OCI-LY3 (cell line): ENCODE results near the gene CNNM1.

ENCODE experiments used
- H2AFZ ChIP-seq: fragments of 200-600, 300-600 bp; shearing (Covaris generic); 2 replicates; pipeline ENCODE4 v1.6.0; 2014; ENCODE audit warnings: antibody characterized with exemption, low read depth, low read length
- H3K27ac ChIP-seq: fragments of 200-600, 300-600 bp; sonication (generic); 2 replicates; pipeline ENCODE4 v1.5.1; 2014; ENCODE audit warnings: mild to moderate bottlenecking, low read length, moderate library complexity, mixed read lengths
- H3K27me3 ChIP-seq: fragments of 200-600, 300-600 bp; sonication (generic); 2 replicates; pipeline ENCODE4 v1.6.1; 2014; ENCODE audit warnings: low read depth, low read length, mixed read lengths
- H3K36me3 ChIP-seq: fragments of 200-600, 300-600 bp; sonication (generic); replicated peaks from 2 replicates; pipeline ENCODE3; 2014; ENCODE audit warnings: low read depth, low read length, mixed read lengths
- H3K4me1 ChIP-seq: fragments of 300-600, 200-600 bp; sonication (generic); 2 replicates; pipeline ENCODE4 v1.6.1; 2014; ENCODE audit warnings: low read length, mixed read lengths
- H3K4me2 ChIP-seq: fragments of 200-600, 300-600 bp; sonication (generic); 2 replicates; pipeline ENCODE4 v1.6.1; 2014; ENCODE audit warnings: low read length, mixed read lengths
- H3K4me3 ChIP-seq: fragments of 300-600, 200-600 bp; sonication (generic); 2 replicates; pipeline ENCODE4 v1.5.1; 2014; ENCODE audit warnings: antibody characterized with exemption, mild to moderate bottlenecking, low read length, moderate library complexity
- H3K79me2 ChIP-seq: fragments of 300-600, 200-600 bp; shearing (Covaris generic); 2 replicates; pipeline ENCODE4 v1.6.1; 2014; ENCODE audit warnings: mild to moderate bottlenecking, low read length, mixed read lengths
- H3K9ac ChIP-seq: fragments of 300-600, 200-600 bp; shearing (Covaris generic); 2 replicates; pipeline ENCODE4 v1.6.0; 2014; ENCODE audit warnings: mild to moderate bottlenecking, low read length, moderate library complexity
- H3K9me3 ChIP-seq: fragments of 200-600, 300-600 bp; shearing (Covaris generic); 2 replicates; pipeline ENCODE4 v1.6.1; 2014; ENCODE audit warnings: low read length, mixed read lengths; ENCODE audit not compliant: insufficient read depth
- H4K20me1 ChIP-seq: fragments of 200-600, 300-600 bp; sonication (generic); 2 replicates; pipeline ENCODE4 v1.6.1; 2016; ENCODE audit warnings: low read length, mixed read lengths; ENCODE audit not compliant: insufficient read depth
- EZH2phosphoT487 ChIP-seq: fragments of 200-600 bp; shearing (Covaris generic); IDR thresholded peaks from 2 replicates; pipeline ENCODE4 v1.6.1; 2018; ENCODE audit warnings: antibody characterized with exemption, mixed run types, low read depth
- TF ChIP-seq, protein P1 (sequence below): fragments of 200-600, 300-600 bp; sonication (generic); IDR thresholded peaks from 2 replicates; pipeline ENCODE4 v1.5.1; 2014; ENCODE audit warnings: antibody characterized with exemption, low read length, low read depth

CNNM1 gene

DNA sequence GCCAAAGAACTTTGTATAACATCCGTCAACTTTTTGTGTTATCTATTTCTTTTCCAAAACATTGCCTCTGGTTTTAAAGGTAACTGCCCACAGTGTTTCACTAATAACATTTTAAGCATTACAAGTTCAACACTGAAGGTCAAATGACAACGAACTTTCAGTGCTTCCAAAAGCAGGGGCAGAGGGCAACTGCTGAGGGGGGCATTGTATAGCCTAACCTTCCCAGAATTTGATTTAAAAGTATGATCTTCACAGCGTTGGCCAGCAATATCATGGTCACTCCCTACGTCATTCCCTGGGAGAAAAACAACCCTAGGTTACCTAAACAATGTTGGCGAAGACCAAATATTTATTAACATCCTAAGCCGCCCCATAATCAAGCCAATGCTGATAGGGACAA is 103.7 kb downstream of the CNNM1 start:
- Histone ChIP-seq H3K36me3 (no peaks in the 10 kb centered on the region), H3K27ac (no peak overlapping the region), H3K27me3 (no peaks in the 10 kb centered on the region), H3K79me2 (peaks cover 16% of the 10 kb centered on the region), H3K9me3 (no peaks in the 10 kb centered on the region), H3K4me1 (peaks cover 12% of the 10 kb centered on the region), H3K4me2 (no peak overlapping the region), H4K20me1 (no peaks in the 10 kb centered on the region), H2AFZ (no peak overlapping the region), H3K9ac (no peak overlapping the region), H3K4me3 (no peak overlapping the region)
- TF ChIP-seq, protein P1, sequence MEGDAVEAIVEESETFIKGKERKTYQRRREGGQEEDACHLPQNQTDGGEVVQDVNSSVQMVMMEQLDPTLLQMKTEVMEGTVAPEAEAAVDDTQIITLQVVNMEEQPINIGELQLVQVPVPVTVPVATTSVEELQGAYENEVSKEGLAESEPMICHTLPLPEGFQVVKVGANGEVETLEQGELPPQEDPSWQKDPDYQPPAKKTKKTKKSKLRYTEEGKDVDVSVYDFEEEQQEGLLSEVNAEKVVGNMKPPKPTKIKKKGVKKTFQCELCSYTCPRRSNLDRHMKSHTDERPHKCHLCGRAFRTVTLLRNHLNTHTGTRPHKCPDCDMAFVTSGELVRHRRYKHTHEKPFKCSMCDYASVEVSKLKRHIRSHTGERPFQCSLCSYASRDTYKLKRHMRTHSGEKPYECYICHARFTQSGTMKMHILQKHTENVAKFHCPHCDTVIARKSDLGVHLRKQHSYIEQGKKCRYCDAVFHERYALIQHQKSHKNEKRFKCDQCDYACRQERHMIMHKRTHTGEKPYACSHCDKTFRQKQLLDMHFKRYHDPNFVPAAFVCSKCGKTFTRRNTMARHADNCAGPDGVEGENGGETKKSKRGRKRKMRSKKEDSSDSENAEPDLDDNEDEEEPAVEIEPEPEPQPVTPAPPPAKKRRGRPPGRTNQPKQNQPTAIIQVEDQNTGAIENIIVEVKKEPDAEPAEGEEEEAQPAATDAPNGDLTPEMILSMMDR = no peak
- TF ChIP-seq EZH2phosphoT487 = no peak

DNA sequence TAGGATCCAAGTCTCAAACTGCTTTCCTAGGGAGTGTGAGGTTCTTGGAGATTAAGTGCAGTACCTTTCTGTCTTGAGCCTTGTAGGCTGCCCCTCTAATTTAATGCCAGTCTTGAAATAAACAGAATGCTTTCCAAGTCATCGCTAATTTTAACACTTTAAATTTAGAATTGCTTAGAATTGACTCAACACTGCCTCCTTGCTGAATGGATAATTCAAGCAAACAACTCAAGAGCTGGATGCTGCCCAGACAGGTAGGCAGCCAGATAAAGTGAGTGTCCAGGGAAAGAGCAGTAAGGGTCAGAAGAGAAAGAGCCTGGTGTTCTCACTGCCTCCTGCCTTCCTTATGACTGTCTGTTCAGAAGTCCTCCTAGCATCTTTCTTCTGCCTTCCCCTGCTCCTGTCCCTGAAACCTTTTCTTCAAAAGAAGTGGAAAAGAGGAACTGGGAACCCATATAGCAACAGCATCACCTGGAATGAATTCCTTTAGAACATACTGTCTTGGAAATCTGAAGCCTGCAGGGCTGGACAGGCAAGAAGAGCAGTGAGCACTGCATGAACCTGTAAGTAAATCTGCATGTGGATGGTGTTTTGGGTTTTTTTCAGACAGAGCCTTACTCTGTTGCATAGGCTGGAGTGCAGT is 104.3 kb downstream of the CNNM1 start:
- H3K9ac ChIP-seq = no peak overlapping the region
- TF ChIP-seq EZH2phosphoT487 = no peak
- TF ChIP-seq, protein P1 = peak; percentile 21; the same call in 1 of the 2 replicates

DNA sequence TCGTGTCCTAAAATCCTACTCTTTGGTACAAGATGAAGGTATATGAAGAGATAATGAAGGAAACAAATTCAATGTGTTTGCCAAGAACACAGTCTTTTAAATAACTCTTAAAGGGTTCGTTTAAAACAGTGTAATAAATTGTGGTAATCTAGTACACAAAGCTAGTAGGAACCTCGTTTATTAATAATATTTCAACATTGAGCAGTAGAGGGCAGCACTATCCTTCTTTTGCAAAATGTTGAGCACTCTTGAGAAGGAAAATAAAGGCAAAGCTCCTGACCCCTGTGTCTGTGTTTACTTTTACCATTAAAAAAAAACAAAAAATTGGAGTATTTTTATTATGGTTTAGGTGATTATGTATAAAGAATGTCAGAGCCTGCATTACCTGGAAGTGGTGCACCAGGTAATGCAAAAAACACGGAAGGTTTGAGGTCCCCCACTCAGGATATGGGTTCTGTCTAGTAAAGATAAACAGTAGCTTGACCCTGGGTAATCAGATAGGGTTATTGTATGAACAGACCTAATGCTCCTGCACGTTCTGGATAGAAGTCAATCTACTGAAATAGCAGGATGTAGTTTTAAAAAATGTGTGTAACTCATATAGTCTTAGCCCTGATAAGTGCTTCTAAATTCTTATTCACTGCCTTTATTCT is 107.0 kb downstream of the CNNM1 start:
- Histone ChIP-seq H3K4me2 (no peak overlapping the region), H3K9me3 (no peaks in the 10 kb centered on the region), H3K4me1 (peaks cover 6% of the 10 kb centered on the region), H3K36me3 (no peaks in the 10 kb centered on the region), H2AFZ (no peak overlapping the region), H3K9ac (no peak overlapping the region), H3K27ac (no peak overlapping the region), H3K4me3 (no peak overlapping the region), H4K20me1 (no peaks in the 10 kb centered on the region), H3K27me3 (no peaks in the 10 kb centered on the region), H3K79me2 (peaks cover 5% of the 10 kb centered on the region; the same call in 1 of the 2 replicates)
- TF ChIP-seq, protein P1 = peak; percentile 52
- TF ChIP-seq EZH2phosphoT487 = no peak

More for the DNA sequence above, 104.3 kb downstream of the CNNM1 start:
- H3K36me3 ChIP-seq = no peaks in the 10 kb centered on the region
- H3K27me3 ChIP-seq = no peaks in the 10 kb centered on the region
- no peak overlapping the region for H3K27ac ChIP-seq
- no peak overlapping the region for H3K4me3 ChIP-seq
- H3K79me2 ChIP-seq = peaks cover 16% of the 10 kb centered on the region
- H4K20me1 ChIP-seq = no peaks in the 10 kb centered on the region
- no peaks in the 10 kb centered on the region for H3K9me3 ChIP-seq
- H2AFZ ChIP-seq = no peak overlapping the region
- no peak overlapping the region for H3K4me2 ChIP-seq
- peaks cover 12% of the 10 kb centered on the region for H3K4me1 ChIP-seq

DNA sequence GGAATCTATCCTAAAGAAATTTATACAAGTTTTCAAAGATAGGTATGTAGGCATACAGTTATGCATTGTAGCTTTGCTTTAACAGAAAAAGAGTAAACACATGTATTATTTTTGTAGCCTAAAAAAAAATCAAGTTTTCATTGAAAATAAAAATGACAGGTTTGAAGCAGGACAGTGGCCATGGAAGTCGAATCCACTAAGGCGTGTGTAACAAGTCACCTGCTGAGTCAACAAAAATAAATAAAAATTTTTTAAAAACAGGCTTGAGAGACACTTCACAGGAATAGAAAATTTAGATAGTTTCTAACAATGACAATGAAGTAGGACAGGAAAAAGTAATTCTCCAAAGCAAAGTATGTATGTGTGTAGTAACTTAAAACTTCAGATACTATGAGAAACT is 109.7 kb downstream of the CNNM1 start:
- TF ChIP-seq, protein P1 = no peak
- no peak for TF ChIP-seq EZH2phosphoT487
- H3K27ac ChIP-seq = no peak overlapping the region
- H3K4me1 ChIP-seq = no peaks in the 10 kb centered on the region
- no peaks in the 10 kb centered on the region for H3K27me3 ChIP-seq
- no peaks in the 10 kb centered on the region for H4K20me1 ChIP-seq
- H3K36me3 ChIP-seq = no peaks in the 10 kb centered on the region
- H3K9ac ChIP-seq = no peak overlapping the region
- no peaks in the 10 kb centered on the region for H3K79me2 ChIP-seq
- no peaks in the 10 kb centered on the region for H3K9me3 ChIP-seq
- H3K4me3 ChIP-seq = no peak overlapping the region
- H2AFZ ChIP-seq = no peak overlapping the region
- H3K4me2 ChIP-seq = no peak overlapping the region
